ENCODE results near the gene PLEKHG4.

GRCh38 chr16:67270931-67271338 lies 8.4 kb upstream of the PLEKHG4 start:
- TF ChIP-seq SMC3 (conservative IDR thresholded peaks at IDR 0.05; ENCODE audit: poor library complexity): no peak
- TF ChIP-seq, protein P1, sequence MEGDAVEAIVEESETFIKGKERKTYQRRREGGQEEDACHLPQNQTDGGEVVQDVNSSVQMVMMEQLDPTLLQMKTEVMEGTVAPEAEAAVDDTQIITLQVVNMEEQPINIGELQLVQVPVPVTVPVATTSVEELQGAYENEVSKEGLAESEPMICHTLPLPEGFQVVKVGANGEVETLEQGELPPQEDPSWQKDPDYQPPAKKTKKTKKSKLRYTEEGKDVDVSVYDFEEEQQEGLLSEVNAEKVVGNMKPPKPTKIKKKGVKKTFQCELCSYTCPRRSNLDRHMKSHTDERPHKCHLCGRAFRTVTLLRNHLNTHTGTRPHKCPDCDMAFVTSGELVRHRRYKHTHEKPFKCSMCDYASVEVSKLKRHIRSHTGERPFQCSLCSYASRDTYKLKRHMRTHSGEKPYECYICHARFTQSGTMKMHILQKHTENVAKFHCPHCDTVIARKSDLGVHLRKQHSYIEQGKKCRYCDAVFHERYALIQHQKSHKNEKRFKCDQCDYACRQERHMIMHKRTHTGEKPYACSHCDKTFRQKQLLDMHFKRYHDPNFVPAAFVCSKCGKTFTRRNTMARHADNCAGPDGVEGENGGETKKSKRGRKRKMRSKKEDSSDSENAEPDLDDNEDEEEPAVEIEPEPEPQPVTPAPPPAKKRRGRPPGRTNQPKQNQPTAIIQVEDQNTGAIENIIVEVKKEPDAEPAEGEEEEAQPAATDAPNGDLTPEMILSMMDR (IDR thresholded peaks at IDR 0.05; ENCODE audit: poor library complexity, severe bottlenecking): no peak
- no peak for TF ChIP-seq POLR2AphosphoS5 (IDR thresholded peaks at IDR 0.05)
- no peak for TF ChIP-seq EP300 (conservative IDR thresholded peaks at IDR 0.05; ENCODE audit: poor library complexity, severe bottlenecking)
- no peak for TF ChIP-seq TAF1 (IDR thresholded peaks at IDR 0.05; ENCODE audit: low read depth)
- no peak for TF ChIP-seq RAD21 (conservative IDR thresholded peaks at IDR 0.05)
- no peak for TF ChIP-seq EZH2 (IDR thresholded peaks at IDR 0.05; ENCODE audit: borderline replicate concordance, insufficient read depth, low read length, poor library complexity, severe bottlenecking)
- no peak for TF ChIP-seq REST (IDR thresholded peaks at IDR 0.05; ENCODE audit: borderline replicate concordance)
